Testis (tissue), 2 donors: Measurements from ENCODE around the gene NAALAD2.

Experiments used
- POLR2A ChIP-seq: fragments of 450-650 bp; IDR thresholded peaks from one replicate; pipeline ENCODE4 v1.6.1; 2017; ENCODE audit warnings: antibody characterized with exemption, mild to moderate bottlenecking, moderate library complexity
- TF ChIP-seq, protein P1 (sequence below), 3 experiments: fragments of 450-650 bp in 2 of 3; fragments of 200-600 bp in 1 of 3; sonication (generic) in 1 of 3; IDR thresholded peaks; one replicate each; pipeline ENCODE4 v1.5.1; 2016 to 2019; ENCODE audit warnings: antibody characterized with exemption in 3 of 3, mild to moderate bottlenecking in 2 of 3, moderate library complexity in 1 of 3

DNA sequence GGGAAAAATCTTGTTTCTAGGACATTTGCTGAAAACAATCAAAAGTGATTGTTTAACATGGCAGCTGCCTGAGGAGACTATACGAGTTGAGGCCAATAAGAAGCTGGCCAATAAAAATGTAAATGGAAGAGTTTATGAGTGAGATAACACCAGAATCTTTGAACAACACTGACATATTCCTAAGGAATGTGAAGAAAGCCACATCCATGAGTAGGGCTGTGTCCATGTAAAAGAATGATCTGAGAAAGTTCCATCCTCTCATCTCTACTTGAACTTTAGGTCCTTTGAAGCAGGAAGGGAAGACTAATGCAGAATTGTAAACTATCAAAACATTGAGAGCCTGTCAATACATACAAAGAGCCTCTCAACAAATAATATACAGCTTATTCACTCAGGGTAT is 95.3 kb downstream of the NAALAD2 start:
- TF ChIP-seq, protein P1, sequence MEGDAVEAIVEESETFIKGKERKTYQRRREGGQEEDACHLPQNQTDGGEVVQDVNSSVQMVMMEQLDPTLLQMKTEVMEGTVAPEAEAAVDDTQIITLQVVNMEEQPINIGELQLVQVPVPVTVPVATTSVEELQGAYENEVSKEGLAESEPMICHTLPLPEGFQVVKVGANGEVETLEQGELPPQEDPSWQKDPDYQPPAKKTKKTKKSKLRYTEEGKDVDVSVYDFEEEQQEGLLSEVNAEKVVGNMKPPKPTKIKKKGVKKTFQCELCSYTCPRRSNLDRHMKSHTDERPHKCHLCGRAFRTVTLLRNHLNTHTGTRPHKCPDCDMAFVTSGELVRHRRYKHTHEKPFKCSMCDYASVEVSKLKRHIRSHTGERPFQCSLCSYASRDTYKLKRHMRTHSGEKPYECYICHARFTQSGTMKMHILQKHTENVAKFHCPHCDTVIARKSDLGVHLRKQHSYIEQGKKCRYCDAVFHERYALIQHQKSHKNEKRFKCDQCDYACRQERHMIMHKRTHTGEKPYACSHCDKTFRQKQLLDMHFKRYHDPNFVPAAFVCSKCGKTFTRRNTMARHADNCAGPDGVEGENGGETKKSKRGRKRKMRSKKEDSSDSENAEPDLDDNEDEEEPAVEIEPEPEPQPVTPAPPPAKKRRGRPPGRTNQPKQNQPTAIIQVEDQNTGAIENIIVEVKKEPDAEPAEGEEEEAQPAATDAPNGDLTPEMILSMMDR (IDR thresholded peaks at IDR 0.05): no peak
- TF ChIP-seq POLR2A: no peak
